Natural killer cell (primary cell): ENCODE measurements around the gene NHERF2. TPM values are rescaled to one million over a fixed set of nuclear protein-coding genes. Genes with fewer than 3 reads are reported as not detected.

ENCODE experiments used
- ATAC-seq, 3 donors: fragments of 150-1000 bp in 2 of 3; fragments of 200-7000 bp in 1 of 3; cut with Tn5 transposase; 1 replicate in 1 of 3; 2 replicates in 2 of 3; pipeline ENCODE4 v1.10.0; 2021; ENCODE audit warnings: mild to moderate bottlenecking in 2 of 3, moderate library complexity in 2 of 3
- DNase-seq, 2 donors: peaks; one replicate each; pipeline versions ENCODE4 v3.0.0 to v3.0.0-alpha.2; 2013 to 2021; ENCODE audit warnings: mixed read lengths in 1 of 2
- H3K27ac ChIP-seq: one replicate; pipeline ENCODE4 v1.5.1; 2013; ENCODE audit warnings: mild to moderate bottlenecking, low read length
- H3K27me3 ChIP-seq: one replicate; pipeline ENCODE4 v1.6.1; 2013; ENCODE audit warnings: low read length; ENCODE audit not compliant: control insufficient read depth, insufficient read depth
- H3K36me3 ChIP-seq: one replicate; pipeline ENCODE4 v1.6.1; 2013; ENCODE audit warnings: low read length; ENCODE audit not compliant: control insufficient read depth, insufficient read depth
- H3K4me1 ChIP-seq: one replicate; pipeline ENCODE4 v1.6.1; 2013; ENCODE audit warnings: low read length; ENCODE audit not compliant: control insufficient read depth, insufficient read depth
- H3K4me3 ChIP-seq: one replicate; pipeline ENCODE4 v1.5.1; 2013; ENCODE audit warnings: low read length
- H3K9me3 ChIP-seq: one replicate; pipeline ENCODE4 v1.6.1; 2013; ENCODE audit warnings: low read length; ENCODE audit not compliant: control insufficient read depth, insufficient read depth
- H3K27ac Mint-ChIP-seq, 2 donors: one replicate each; pipeline ENCODE4 v1.8.0; 2022; ENCODE audit warnings: mild to moderate bottlenecking in 2 of 2, mixed read lengths in 2 of 2, moderate library complexity in 1 of 2
- H3K27me3 Mint-ChIP-seq, 2 donors: one replicate each; pipeline ENCODE4 v1.8.0; 2022; ENCODE audit warnings: low read depth in 2 of 2, mixed read lengths in 2 of 2
- H3K36me3 Mint-ChIP-seq: one replicate; pipeline ENCODE4 v1.8.0; 2022; ENCODE audit warnings: mixed read lengths
- H3K4me1 Mint-ChIP-seq, 2 donors: one replicate each; pipeline ENCODE4 v1.8.0; 2022; ENCODE audit warnings: mixed read lengths in 2 of 2
- H3K4me3 Mint-ChIP-seq: one replicate; pipeline ENCODE4 v1.8.0; 2022; ENCODE audit warnings: mild to moderate bottlenecking, moderate library complexity, mixed read lengths
- H3K9me3 Mint-ChIP-seq, 2 donors: one replicate each; pipeline ENCODE4 v1.8.0; 2022; ENCODE audit warnings: mixed read lengths in 2 of 2
- WGBS: methylation state at CpG from one replicate; pipeline ENCODE4 v1.1.7; 2013; ENCODE audit warnings: missing lambda C conversion rate; ENCODE audit not compliant: insufficient coverage; 5-methylcytosine and 5-hydroxymethylcytosine counted together
- intact Hi-C: fragments of 100-400 bp; cut with micrococcal nuclease; formaldehyde crosslinking; loops from one replicate; pipeline ENCODE4 v1.14.2; 2022
- total RNA-seq, 4 donors: library from RNA; stranded (reverse); fragments of 120-200 nt in 1 of 4; gene quantifications; one replicate each; pipeline versions ENCODE4 v1.2.3 to v1.2.4, GENCODE V29; 2013 to 2022
- TF ChIP-seq, protein P1 (sequence below): fragments of 200-600 bp; IDR thresholded peaks from one replicate; pipeline ENCODE4 v1.8.0; 2022; ENCODE audit warnings: antibody characterized with exemption

The NHERF2 gene
- total RNA-seq, 3 donors from 2014 or later (not counting 1 experiment from before 2014, with no cell fraction given): 4.3 to 7.1 (median 5.6) TPM

DNA sequence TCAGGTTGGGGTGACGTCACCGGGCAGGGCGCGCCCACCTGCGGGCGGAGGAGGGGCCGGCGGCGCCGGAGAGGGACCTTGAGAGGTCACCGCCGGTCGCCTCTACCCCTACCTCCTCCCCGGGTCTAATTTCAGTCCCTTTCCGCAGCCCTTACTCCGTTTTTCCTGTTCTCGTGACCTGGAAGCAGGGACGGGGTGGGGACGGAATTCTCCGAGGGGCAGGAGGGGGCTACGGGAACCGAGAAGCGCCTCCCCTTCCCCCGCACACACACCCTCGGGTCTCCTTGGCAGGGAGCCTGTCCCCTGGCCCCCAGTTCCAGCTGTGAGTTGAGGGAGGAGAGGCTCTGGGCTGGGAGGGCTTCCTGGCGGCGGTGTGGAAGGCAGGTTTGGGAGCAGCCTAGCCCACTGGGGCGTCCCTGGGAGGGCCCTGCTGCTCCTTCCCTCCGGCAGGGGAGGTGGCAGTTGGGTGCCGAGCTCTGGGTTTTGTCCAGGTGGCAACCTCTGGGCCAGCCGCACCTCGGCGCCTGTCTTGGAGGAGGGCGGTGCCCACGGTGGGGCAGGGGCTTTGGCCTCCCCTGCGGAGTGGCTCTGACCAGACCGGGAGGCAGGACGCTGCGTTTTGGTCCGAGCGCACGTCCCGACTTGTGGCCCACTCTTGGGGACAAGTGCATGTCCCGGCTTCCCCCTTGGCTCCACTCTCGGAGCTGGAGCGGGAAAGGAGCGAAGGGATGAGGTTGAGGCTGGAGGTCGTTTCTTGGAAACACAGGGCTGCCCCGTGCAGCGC is 36.2 kb upstream of the NHERF2 start:
- TF ChIP-seq, protein P1, sequence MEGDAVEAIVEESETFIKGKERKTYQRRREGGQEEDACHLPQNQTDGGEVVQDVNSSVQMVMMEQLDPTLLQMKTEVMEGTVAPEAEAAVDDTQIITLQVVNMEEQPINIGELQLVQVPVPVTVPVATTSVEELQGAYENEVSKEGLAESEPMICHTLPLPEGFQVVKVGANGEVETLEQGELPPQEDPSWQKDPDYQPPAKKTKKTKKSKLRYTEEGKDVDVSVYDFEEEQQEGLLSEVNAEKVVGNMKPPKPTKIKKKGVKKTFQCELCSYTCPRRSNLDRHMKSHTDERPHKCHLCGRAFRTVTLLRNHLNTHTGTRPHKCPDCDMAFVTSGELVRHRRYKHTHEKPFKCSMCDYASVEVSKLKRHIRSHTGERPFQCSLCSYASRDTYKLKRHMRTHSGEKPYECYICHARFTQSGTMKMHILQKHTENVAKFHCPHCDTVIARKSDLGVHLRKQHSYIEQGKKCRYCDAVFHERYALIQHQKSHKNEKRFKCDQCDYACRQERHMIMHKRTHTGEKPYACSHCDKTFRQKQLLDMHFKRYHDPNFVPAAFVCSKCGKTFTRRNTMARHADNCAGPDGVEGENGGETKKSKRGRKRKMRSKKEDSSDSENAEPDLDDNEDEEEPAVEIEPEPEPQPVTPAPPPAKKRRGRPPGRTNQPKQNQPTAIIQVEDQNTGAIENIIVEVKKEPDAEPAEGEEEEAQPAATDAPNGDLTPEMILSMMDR: no peak
- H3K4me1 Mint-ChIP-seq: peaks cover 0 to 36% of the 10 kb centered on the region in 2 donors
- DNase-seq (peak; percentile 63 to 65), ATAC-seq (peak in 1 of 3 donors; percentile 8)
- peak overlapping the region; percentile 84 for H3K4me3 Mint-ChIP-seq
- intact Hi-C loops: no loop called here
- H3K36me3 ChIP-seq: peaks cover 10% of the 10 kb centered on the region
- no peaks in the 10 kb centered on the region for H3K36me3 Mint-ChIP-seq
- peaks cover 2% of the 10 kb centered on the region for H3K27me3 ChIP-seq
- peak overlapping the region; percentile 55 for H3K4me3 ChIP-seq
- H3K27me3 Mint-ChIP-seq: peaks cover 0 to 2% of the 10 kb centered on the region in 2 donors
- peak overlapping the region; percentile 84 for H3K27ac Mint-ChIP-seq
- peaks cover 31% of the 10 kb centered on the region for H3K4me1 ChIP-seq
- no peaks in the 10 kb centered on the region for H3K9me3 ChIP-seq
- WGBS: 2% methylated on average over 43 of the region's 50 CpGs
- H3K27ac ChIP-seq: peak overlapping the region; percentile 72
- H3K9me3 Mint-ChIP-seq: no peaks in the 10 kb centered on the region

DNA sequence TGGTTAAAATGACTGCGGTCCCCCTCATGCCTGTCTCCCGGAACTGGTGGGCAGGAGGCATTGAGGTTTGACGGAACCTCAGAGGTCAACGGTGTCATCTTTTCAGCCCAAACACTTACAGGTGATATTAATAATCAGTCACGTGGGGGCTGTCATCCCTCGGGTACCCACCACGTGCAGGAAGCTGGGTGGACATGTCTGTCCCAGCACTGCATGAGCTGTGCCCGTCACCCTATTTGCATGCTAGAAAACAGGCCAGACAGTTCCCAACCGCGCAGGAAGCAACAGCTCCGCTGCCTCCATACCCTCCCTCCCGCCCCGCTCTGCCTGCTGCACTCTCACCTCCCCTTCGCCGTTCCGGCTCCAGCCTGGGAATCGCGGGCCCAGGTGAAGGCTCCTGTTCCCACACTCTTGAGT is 35.6 kb upstream of the NHERF2 start:
- H3K27ac ChIP-seq: peak overlapping the region; percentile 72
- intact Hi-C loops: no loop called here
- WGBS: under 1% methylated on average over 18 of the region's 18 CpGs
- Mint-ChIP-seq H3K9me3 (no peaks in the 10 kb centered on the region), H3K4me1 (peaks cover 0 to 40% of the 10 kb centered on the region in 2 donors), H3K36me3 (no peaks in the 10 kb centered on the region), H3K4me3 (peak overlapping the region; percentile 84), H3K27ac (peak overlapping the region; percentile 84), H3K27me3 (peaks cover 0 to 2% of the 10 kb centered on the region in 2 donors)
- no peaks in the 10 kb centered on the region for H3K9me3 ChIP-seq
- peak; percentile 51 to 65 (median 52) for ATAC-seq
- peak; percentile 68 to 81 for DNase-seq
- H3K4me3 ChIP-seq: peak overlapping the region; percentile 55
- peaks cover 2% of the 10 kb centered on the region for H3K27me3 ChIP-seq
- TF ChIP-seq, protein P1: no peak
- peaks cover 33% of the 10 kb centered on the region for H3K4me1 ChIP-seq
- peaks cover 4% of the 10 kb centered on the region for H3K36me3 ChIP-seq

DNA sequence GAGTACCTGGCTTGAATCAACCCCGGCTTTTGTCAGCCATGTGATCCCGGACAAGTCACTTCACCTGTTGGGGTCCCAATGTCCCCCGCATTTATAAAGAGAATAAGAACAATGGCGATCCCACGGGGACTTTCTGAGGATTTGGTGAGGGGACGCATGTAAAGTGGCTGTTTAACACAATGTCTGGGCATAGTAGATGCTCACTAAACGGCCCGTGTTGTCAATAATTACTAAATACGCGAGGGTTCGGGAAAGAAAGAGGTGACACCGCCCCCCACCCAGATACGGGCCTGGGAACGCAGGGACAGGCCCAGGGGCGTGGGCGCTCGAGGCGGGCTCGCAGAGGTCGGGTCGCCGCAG is 35.1 kb upstream of the NHERF2 start:
- intact Hi-C loops: no loop called here
- WGBS: 8% methylated on average over 22 of the region's 22 CpGs
- H3K27ac ChIP-seq: peak overlapping the region; percentile 72

More for the DNA sequence above, 35.1 kb upstream of the NHERF2 start:
- ATAC-seq: no peak
- H3K4me1 ChIP-seq: peaks cover 36% of the 10 kb centered on the region
- peaks cover 2% of the 10 kb centered on the region for H3K27me3 ChIP-seq
- H3K36me3 ChIP-seq: peaks cover under 1% of the 10 kb centered on the region
- Mint-ChIP-seq H3K4me3 (peak overlapping the region; percentile 84), H3K4me1 (peaks cover 0 to 39% of the 10 kb centered on the region in 2 donors), H3K27me3 (peaks cover 0 to 2% of the 10 kb centered on the region in 2 donors), H3K36me3 (no peaks in the 10 kb centered on the region), H3K27ac (peak overlapping the region; percentile 84), H3K9me3 (no peaks in the 10 kb centered on the region)
- DNase-seq: no peak
- TF ChIP-seq, protein P1: no peak
- no peaks in the 10 kb centered on the region for H3K9me3 ChIP-seq
- H3K4me3 ChIP-seq: peak overlapping the region; percentile 15
